ENCODE data around the gene MTCP1. TPM values are rescaled to one million over a fixed set of nuclear protein-coding genes. Genes with fewer than 3 reads are reported as not detected.

Gene MTCP1
- total and polyA plus RNA-seq, 2 experiments from 2014 or later = 0.83 to 17.7 TPM

- TF ChIP-seq ETS1 (IDR thresholded peaks at IDR 0.05) (no peak), ZNF331 (CRISPR knock-in tag; IDR thresholded peaks at IDR 0.05; ENCODE audit: low read depth) (no peak), CTCF (conservative IDR thresholded peaks at IDR 0.05; ENCODE audit: low read depth in 2 of 2) (no peak)
These were observed 42.2 kb upstream of the MTCP1 start (continued) for GRCh38 chrX:155113097-155113496.

- ATAC-seq = no peak
- Mint-ChIP-seq H3K27ac (no peak overlapping the region), H3K4me3 (no peak overlapping the region)
- TF ChIP-seq STAT1 (IDR thresholded peaks at IDR 0.05; ENCODE audit: unreplicated experiment) (no peak), ZNF114 (CRISPR knock-in tag; IDR thresholded peaks at IDR 0.05) (no peak), REST (IDR thresholded peaks at IDR 0.05; ENCODE audit: unreplicated experiment) (no peak), CREB1 (CRISPR knock-in tag; IDR thresholded peaks at IDR 0.05; ENCODE audit: low read depth) (no peak), EZH2 (IDR thresholded peaks at IDR 0.05; ENCODE audit: low read depth, unreplicated experiment) (no peak), JUNB (IDR thresholded peaks at IDR 0.05; ENCODE audit: unreplicated experiment) (no peak), EZH2phosphoT487 (IDR thresholded peaks at IDR 0.05; ENCODE audit: unreplicated experiment) (no peak), ETS1 (IDR thresholded peaks at IDR 0.05) (no peak), POLR2AphosphoS5 (IDR thresholded peaks at IDR 0.05; ENCODE audit: low read depth) (no peak), NANOG (IDR thresholded peaks at IDR 0.05; ENCODE audit: borderline replicate concordance) (no peak), CTCF (conservative IDR thresholded peaks at IDR 0.05; ENCODE audit: low read depth in 2 of 2) (no peak)
These were observed 41.2 kb upstream of the MTCP1 start for GRCh38 chrX:155112171-155112570.

More at GRCh38 chrX:155112171-155112570, 41.2 kb upstream of the MTCP1 start:
- Mint-ChIP-seq H3K9me3 (no peaks in the 10 kb centered on the region), H3K36me3 (ENCODE audit: low read depth) (peaks cover 20% of the 10 kb centered on the region; the same call in 2 of the 3 replicates), H3K27me3 (ENCODE audit: insufficient read depth, low read depth, poor library complexity) (no peaks in the 10 kb centered on the region), H3K4me1 (no peaks in the 10 kb centered on the region)
- Histone ChIP-seq H4K20me1 (replicated peaks; ENCODE audit: insufficient read depth) (no peaks in the 10 kb centered on the region), H3K79me2 (replicated peaks; ENCODE audit: insufficient read depth) (no peaks in the 10 kb centered on the region), H3K36me3 (ENCODE audit: insufficient read depth) (no peaks in the 10 kb centered on the region), H3K27ac (ENCODE audit: low read depth) (no peak overlapping the region), H3F3A (replicated peaks; ENCODE audit: low read depth) (no peaks in the 10 kb centered on the region), H2AFZ (no peak overlapping the region), H3K4me3 (no peak overlapping the region), H3K9me2 (ENCODE audit: insufficient read depth) (no peaks in the 10 kb centered on the region), H3K4me1 (ENCODE audit: insufficient read depth) (no peaks in the 10 kb centered on the region), H3K27me3 (ENCODE audit: insufficient read depth) (no peaks in the 10 kb centered on the region), H3K4me2 (no peak overlapping the region)
- no peak for DNase-seq (ENCODE audit: low spot score)
